B cell (primary cell): ENCODE measurements around the gene ANGPTL8. TPM values are rescaled to one million over a fixed set of nuclear protein-coding genes. Genes with fewer than 3 reads are reported as not detected.

Experiments
- ATAC-seq: fragments of 200-7000 bp; cut with Tn5 transposase; one replicate; pipeline ENCODE4 v1.10.0; 2021; ENCODE audit warnings: low read depth, mild to moderate bottlenecking, moderate number of reproducible peaks, moderate library complexity
- CTCF ChIA-PET: fragments of 350-600 bp; sonication (Branson Sonifier 250); formaldehyde crosslinking; loops from one replicate; lab custom pipeline; 2021; ENCODE audit warnings: antibody characterized with exemption, inconsistent platforms; lab: Charles Lee
- POLR2A ChIA-PET: fragments of 350-600 bp; sonication (Branson Sonifier 250); formaldehyde crosslinking; loops from one replicate; lab custom pipeline; 2021; ENCODE audit warnings: antibody characterized with exemption; lab: Charles Lee
- DNase-seq: peaks from one replicate; pipeline ENCODE4 v3.0.0; 2013
- H2AFZ ChIP-seq: 2 replicates; pipeline ENCODE4 v1.6.1; 2012; ENCODE audit warnings: mild to moderate bottlenecking, low read depth, low read length; ENCODE audit not compliant: insufficient read depth, poor library complexity, severe bottlenecking
- H3K27ac ChIP-seq, 2 donors: 1 replicate in 1 of 2; 2 replicates in 1 of 2; pipeline ENCODE4 v1.5.1; 2012 to 2013; ENCODE audit warnings: low read length in 2 of 2, mild to moderate bottlenecking in 2 of 2, moderate library complexity in 1 of 2
- H3K27me3 ChIP-seq, 4 experiments: fragments of 200-600 bp in 1 of 4; sonication (generic) in 1 of 4; replicated peaks in 1 of 4; 1 replicate in 2 of 4; 2 replicates in 2 of 4; pipeline versions ENCODE4 v1.6.1 to v1.7.0; 2013 to 2016; ENCODE audit warnings: low read length in 3 of 4, mild to moderate bottlenecking in 2 of 4, mixed read lengths in 1 of 4, moderate library complexity in 1 of 4; ENCODE audit not compliant: insufficient read depth in 4 of 4, control insufficient read depth in 3 of 4; ENCODE audit errors: control extremely low read depth in 1 of 4
- H3K36me3 ChIP-seq, 2 experiments: replicated peaks in 1 of 2; 1 replicate in 1 of 2; 2 replicates in 1 of 2; pipeline versions ENCODE4 v1.6.1 to v1.7.1; 2013; ENCODE audit warnings: low read length in 1 of 2; ENCODE audit not compliant: insufficient read depth in 2 of 2, control insufficient read depth in 1 of 2; ENCODE audit errors: control extremely low read depth in 1 of 2, extremely low read depth in 1 of 2
- H3K4me1 ChIP-seq, 2 donors: fragments of 200-600 bp in 1 of 2; sonication (generic) in 1 of 2; 1 replicate in 1 of 2; 2 replicates in 1 of 2; pipeline versions ENCODE4 v1.5.1 to v1.6.1; 2013 to 2017; ENCODE audit warnings: low read length in 2 of 2; ENCODE audit not compliant: control insufficient read depth in 2 of 2, insufficient read depth in 2 of 2
- H3K4me2 ChIP-seq: replicated peaks from 2 replicates; pipeline ENCODE3; 2012; ENCODE audit warnings: mild to moderate bottlenecking, low read depth, low read length; ENCODE audit not compliant: poor library complexity, severe bottlenecking
- H3K4me3 ChIP-seq, 5 experiments: fragments of 200-600 bp in 1 of 5; sonication (generic) in 1 of 5; 1 replicate in 3 of 5; 2 replicates in 2 of 5; pipeline versions ENCODE4 v1.5.1 to v1.7.0; 2011 to 2016; ENCODE audit warnings: low read length in 4 of 5, mild to moderate bottlenecking in 4 of 5, low read depth in 2 of 5, control low read depth in 1 of 5, moderate library complexity in 1 of 5; ENCODE audit not compliant: insufficient read depth in 1 of 5; ENCODE audit errors: control extremely low read depth in 1 of 5, extremely low read depth in 1 of 5
- H3K79me2 ChIP-seq: fragments of 200-600 bp; sonication (generic); one replicate; pipeline ENCODE4 v1.6.0; 2016; ENCODE audit warnings: low read length; ENCODE audit not compliant: control insufficient read depth, insufficient read depth
- H3K9ac ChIP-seq: fragments of 200-600 bp; sonication (generic); 2 replicates; pipeline ENCODE4 v1.6.1; 2017; ENCODE audit warnings: mild to moderate bottlenecking, low read length, moderate library complexity
- H3K9me3 ChIP-seq, 3 donors: one replicate each; pipeline versions ENCODE4 v1.6.1 to v1.7.1; 2013; ENCODE audit warnings: low read length in 2 of 3; ENCODE audit not compliant: control insufficient read depth in 2 of 3, insufficient read depth in 1 of 3; ENCODE audit errors: control extremely low read depth in 1 of 3
- H4K20me1 ChIP-seq: 2 replicates; pipeline ENCODE4 v1.6.0; 2012; ENCODE audit warnings: mild to moderate bottlenecking, low read length; ENCODE audit not compliant: insufficient read depth, control insufficient read depth, poor library complexity, severe bottlenecking
- H3K27ac Mint-ChIP-seq: one replicate; pipeline ENCODE4 v1.8.0; 2021; ENCODE audit warnings: mixed read lengths
- H3K27me3 Mint-ChIP-seq: one replicate; pipeline ENCODE4 v1.8.0; 2021; ENCODE audit warnings: mixed read lengths
- H3K4me1 Mint-ChIP-seq: one replicate; pipeline ENCODE4 v1.8.0; 2021; ENCODE audit warnings: mixed read lengths
- H3K4me3 Mint-ChIP-seq: one replicate; pipeline ENCODE4 v1.8.0; 2021; ENCODE audit warnings: mixed read lengths
- H3K9me3 Mint-ChIP-seq: one replicate; pipeline ENCODE4 v1.8.0; 2022; ENCODE audit warnings: mixed read lengths; ENCODE audit not compliant: insufficient read depth
- CTCF ChIP-seq: fragments of 200-600 bp; IDR thresholded peaks from one replicate; pipeline ENCODE4 v1.8.0; 2022; ENCODE audit warnings: antibody characterized with exemption, mild to moderate bottlenecking
- EZH2 ChIP-seq: IDR thresholded peaks from 2 replicates; pipeline ENCODE4 v1.6.1; 2012; ENCODE audit warnings: borderline replicate concordance, low read depth, mild to moderate bottlenecking, moderate library complexity, low read length; ENCODE audit not compliant: insufficient read depth, poor library complexity, severe bottlenecking
- WGBS: methylation state at CpG from one replicate; pipeline ENCODE4 v1.1.5; 2013; ENCODE audit warnings: missing lambda C conversion rate; ENCODE audit not compliant: insufficient coverage; 5-methylcytosine and 5-hydroxymethylcytosine counted together
- intact Hi-C: fragments of 100-400 bp; cut with micrococcal nuclease; formaldehyde crosslinking; loops from one replicate; pipeline ENCODE4 v1.10.0; 2022
- polyA plus RNA-seq: library from polyadenylated mRNA; depleted of rRNA; stranded (reverse); fragments of >200 nt; gene quantifications from 2 replicates; pipeline ENCODE4 v1.2.3, GENCODE V29; 2012
- total RNA-seq, 2 donors: library from RNA; stranded (reverse); fragments of 120-200 nt in 1 of 2; gene quantifications; 1 replicate in 1 of 2; 2 replicates in 1 of 2; pipeline versions ENCODE4 v1.2.3 to v1.2.4, GENCODE V29; 2013 to 2022

ANGPTL8 gene
- total and polyA plus RNA-seq, 2 donors (not counting 1 experiment from before 2014, with no cell fraction given) = not detected

GRCh38 chr19:11238781-11239376 lies 540 bp upstream of the ANGPTL8 start:
- intact Hi-C loops = no loop called here
- Mint-ChIP-seq H3K4me3 (no peak overlapping the region), H3K9me3 (peaks cover 4% of the 10 kb centered on the region), H3K27me3 (no peaks in the 10 kb centered on the region), H3K27ac (no peak overlapping the region), H3K4me1 (peaks cover 6% of the 10 kb centered on the region)
- Histone ChIP-seq H3K27ac (no peak overlapping the region), H3K9ac (no peak overlapping the region), H3K79me2 (no peaks in the 10 kb centered on the region), H2AFZ (no peak overlapping the region), H3K27me3 (peaks cover 0 to 3% (median 1%) of the 10 kb centered on the region in 4 experiments), H3K4me1 (peaks cover 3 to 4% of the 10 kb centered on the region in 2 donors), H3K9me3 (peaks cover 0 to 39% (median 12%) of the 10 kb centered on the region in 3 donors), H3K36me3 (no peaks in the 10 kb centered on the region), H3K4me2 (no peak overlapping the region), H3K4me3 (no peak overlapping the region), H4K20me1 (no peaks in the 10 kb centered on the region)
- 97% methylated on average over 5 of the region's 6 CpGs for WGBS
- no peak for TF ChIP-seq EZH2
- TF ChIP-seq CTCF = no peak
- ATAC-seq (no peak), DNase-seq (no peak)
- ChIA-PET CTCF (no interaction called here), POLR2A (no interaction called here)

GRCh38 chr19:11240008-11240444 lies 607 bp downstream of the ANGPTL8 start:
- H2AFZ ChIP-seq = no peak overlapping the region
- H3K9ac ChIP-seq = no peak overlapping the region
- Mint-ChIP-seq H3K4me3 (no peak overlapping the region), H3K4me1 (peaks cover 6% of the 10 kb centered on the region), H3K27me3 (no peaks in the 10 kb centered on the region), H3K27ac (no peak overlapping the region), H3K9me3 (peaks cover 4% of the 10 kb centered on the region)
- WGBS = 93% methylated on average over 3 of the region's 8 CpGs
- peaks cover 0 to 3% (median 1%) of the 10 kb centered on the region in 4 experiments for H3K27me3 ChIP-seq
- H3K4me1 ChIP-seq = peaks cover 3 to 4% of the 10 kb centered on the region in 2 donors
- H3K27ac ChIP-seq = no peak overlapping the region
- H3K36me3 ChIP-seq = no peaks in the 10 kb centered on the region
- H3K9me3 ChIP-seq = peaks cover 0 to 35% (median 12%) of the 10 kb centered on the region in 3 donors
- TF ChIP-seq EZH2 = no peak
- TF ChIP-seq CTCF = no peak
- intact Hi-C loops = no loop called here
- H3K79me2 ChIP-seq = no peaks in the 10 kb centered on the region
- no peaks in the 10 kb centered on the region for H4K20me1 ChIP-seq
- no peak overlapping the region for H3K4me2 ChIP-seq
- ChIA-PET POLR2A (no interaction called here), CTCF (no interaction called here)
- no peak for ATAC-seq
- peak; percentile 2 for DNase-seq
- no peak overlapping the region for H3K4me3 ChIP-seq
